HG02678 (cell line): ENCODE data around the gene WNT7B.

Source experiments
- ATAC-seq: cut with Tn5 transposase; IDR thresholded peaks from one replicate; pipeline ENCODE4 v1.9.1; 2021; ENCODE audit warnings: mild to moderate bottlenecking, moderate library complexity; ENCODE audit not compliant: unreplicated experiment

WNT7B gene

DNA sequence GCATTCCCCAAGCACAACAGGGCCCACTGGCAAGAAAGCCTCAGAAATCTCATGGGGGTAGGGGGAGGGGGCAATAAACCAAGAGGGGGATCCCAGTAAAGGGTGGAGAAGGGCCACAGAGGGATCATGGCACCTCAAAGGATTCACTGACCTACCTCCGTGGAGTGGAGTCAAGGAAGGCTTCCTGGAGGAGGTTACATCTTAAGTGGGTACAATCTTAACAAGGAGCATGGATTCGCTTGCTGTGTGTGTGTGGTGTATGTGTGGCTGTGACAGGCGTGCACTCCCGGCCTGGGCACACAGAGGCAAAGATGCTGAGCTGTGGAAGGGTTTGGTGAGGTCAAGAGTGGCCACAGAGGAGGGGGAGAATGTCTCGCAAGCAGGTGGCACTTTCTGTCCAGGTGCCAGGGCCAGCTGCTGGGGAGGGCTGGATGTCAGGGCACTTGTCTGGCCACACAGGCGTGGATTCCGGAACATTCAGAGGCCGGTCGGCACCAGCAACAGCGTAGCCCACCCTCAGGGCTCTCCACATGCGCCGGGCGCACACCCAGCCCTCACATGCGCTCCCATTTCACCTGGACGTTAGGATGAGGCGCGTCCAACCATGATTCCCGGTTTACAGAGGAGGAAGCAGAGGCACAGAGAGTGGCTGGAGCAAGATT is 43.3 kb downstream of the WNT7B start:
- no peak for ATAC-seq

DNA sequence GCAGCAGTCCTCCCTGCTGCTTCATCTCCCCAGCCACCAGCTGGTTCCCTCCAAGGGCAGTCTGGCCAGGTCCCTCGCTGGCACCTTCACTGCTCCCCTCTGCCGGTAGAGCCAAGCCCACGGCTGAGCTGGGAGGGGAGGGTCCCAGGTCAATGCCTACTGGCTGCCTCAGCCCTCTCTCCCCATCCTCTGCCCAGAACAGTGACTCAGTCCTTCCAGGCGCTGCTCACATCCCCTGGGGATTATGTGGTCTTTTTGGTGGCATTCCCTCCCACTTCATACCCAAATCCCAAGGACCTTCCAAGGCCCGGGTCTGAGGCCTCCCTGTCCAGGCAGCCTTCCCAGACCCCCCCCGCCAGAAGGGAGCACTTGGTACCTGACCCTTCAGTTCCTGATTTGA is 44.9 kb downstream of the WNT7B start:
- ATAC-seq = no peak

- no peak for ATAC-seq
Measured at GRCh38 chr22:45931042-45931441, 45.9 kb downstream of the WNT7B start.

GRCh38 chr22:45930324-45930723 is 46.6 kb downstream of the WNT7B start:
- no peak for ATAC-seq

DNA sequence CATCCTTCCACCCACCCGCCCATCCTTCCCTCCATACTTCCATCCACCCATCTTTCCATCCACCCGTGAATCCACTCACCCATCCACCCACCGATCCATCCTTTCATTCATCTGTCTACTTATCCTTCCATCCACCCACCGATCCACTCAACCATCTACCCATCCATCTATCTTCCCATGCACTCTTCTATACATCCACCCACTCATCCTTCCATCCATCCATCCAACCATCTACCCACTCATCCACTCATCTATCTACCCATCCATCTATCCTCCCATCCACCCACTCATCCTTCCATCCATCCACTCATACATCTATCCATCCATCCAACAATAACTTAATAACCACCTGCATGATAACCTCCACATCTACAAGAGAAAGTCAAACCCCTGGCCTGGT is 47.3 kb downstream of the WNT7B start:
- no peak for ATAC-seq

DNA sequence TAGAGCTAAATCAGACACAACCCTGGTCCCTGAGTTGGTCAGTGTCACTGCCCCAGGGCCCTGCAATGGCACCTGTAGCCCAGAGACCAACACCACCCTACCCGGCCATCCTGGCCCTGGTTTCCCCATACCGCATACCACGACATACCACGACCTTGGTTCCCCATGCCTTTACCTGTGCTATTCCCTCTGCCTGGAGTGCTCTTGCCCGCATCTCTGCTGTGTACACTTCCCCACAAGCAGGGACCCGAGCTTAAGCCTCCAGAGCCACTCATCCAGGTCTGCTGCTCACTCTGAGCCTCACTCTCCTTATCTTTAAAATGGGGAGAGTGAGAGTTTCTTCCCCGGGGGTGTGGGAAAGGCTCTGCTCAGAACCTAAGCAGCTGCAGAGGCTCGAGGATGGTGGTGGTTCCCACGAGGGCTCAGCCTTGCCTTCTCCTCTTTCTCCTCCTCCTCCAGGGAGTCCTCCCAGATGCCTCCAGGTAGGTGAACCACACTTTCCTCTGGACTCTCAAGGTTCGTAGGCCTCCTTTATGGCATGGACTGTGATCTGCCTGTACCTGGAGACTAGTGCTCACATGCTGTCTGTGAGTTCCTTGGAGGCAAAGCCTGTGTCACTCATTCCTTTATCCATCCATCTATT is 48.1 kb downstream of the WNT7B start:
- ATAC-seq = no peak

DNA sequence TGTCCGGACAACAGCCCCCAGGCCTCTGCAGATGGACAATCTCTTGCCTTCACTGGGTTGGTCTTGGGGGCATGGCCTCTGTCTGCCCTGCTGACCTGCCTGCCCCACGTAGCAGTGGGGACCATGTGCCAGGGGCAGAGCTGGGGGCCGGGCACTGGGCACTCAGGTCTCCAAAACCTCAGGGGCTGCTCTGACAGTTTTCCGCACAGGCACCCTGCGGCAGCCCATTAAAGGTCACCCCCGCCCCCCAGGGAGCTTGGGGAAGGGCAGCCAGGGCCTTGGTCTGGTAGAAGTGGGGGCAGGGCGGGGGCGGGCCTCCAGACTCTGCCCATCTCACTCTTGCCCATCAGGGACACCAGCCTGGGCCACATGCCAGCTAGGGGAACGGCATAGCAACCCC is 49.9 kb downstream of the WNT7B start:
- ATAC-seq = no peak

DNA sequence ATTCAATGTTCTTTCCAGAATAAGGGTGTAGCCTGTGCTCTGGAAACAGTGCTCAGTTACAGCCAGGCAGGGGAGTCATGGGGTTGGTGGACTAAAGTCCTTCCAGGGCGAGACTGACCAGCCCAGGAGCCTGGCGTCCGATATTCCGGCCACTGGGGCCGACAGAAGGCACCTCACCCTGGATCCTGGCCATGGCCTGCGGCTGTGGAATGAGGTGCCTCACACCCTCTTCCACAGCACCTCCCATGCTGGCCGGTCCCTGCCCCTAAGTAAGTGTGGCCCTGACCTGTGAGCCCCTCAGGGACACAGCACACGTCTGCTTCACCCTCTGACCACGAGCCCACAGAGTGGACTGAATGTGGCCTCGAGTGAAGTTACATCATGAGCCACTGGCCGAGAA is 50.5 kb downstream of the WNT7B start:
- no peak for ATAC-seq

GRCh38 chr22:45925811-45926351 is 51.1 kb downstream of the WNT7B start:
- ATAC-seq = no peak

DNA sequence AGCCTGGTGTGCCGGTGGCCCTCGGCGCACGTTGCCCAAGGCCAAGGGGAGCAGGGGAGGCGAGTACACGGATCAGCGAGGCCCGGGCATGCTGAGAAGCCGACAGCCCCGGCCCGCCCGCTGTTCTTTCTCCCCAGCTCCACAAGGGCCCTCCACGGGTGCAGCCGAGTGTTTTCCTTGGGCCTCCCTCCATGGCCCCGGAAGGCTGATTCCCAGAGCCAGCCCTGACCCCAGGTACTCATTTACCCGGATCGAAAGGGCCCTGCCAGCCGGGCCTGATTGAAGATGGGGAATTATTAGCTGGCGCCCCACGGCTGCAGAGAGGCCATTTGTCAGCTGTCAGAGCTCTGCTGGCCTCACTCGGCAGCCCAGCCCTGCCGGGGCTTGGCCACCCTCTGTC is 53.1 kb downstream of the WNT7B start:
- ATAC-seq = no peak

DNA sequence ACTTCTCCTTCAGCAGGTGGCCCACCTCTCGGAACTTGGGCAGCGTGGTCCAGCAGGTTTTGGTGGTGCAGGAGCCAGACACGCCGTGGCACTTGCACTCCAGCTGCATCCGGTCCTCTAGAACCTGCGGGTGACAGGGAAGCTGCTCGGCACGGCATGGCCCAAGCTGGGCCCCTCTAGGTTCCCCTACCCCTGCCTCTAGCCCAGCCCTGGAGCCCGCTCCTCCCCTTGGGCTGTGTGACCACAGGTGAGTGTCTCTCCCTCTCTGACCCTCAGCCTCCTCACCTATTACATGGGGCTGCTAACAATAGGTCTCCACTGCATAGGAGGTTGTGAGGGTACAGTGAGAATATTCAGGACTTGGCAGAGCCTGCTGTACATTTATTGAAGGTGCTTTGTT is 53.8 kb downstream of the WNT7B start:
- no peak for ATAC-seq

- ATAC-seq = no peak
Measured at GRCh38 chr22:45922661-45923060, 54.3 kb downstream of the WNT7B start.

DNA sequence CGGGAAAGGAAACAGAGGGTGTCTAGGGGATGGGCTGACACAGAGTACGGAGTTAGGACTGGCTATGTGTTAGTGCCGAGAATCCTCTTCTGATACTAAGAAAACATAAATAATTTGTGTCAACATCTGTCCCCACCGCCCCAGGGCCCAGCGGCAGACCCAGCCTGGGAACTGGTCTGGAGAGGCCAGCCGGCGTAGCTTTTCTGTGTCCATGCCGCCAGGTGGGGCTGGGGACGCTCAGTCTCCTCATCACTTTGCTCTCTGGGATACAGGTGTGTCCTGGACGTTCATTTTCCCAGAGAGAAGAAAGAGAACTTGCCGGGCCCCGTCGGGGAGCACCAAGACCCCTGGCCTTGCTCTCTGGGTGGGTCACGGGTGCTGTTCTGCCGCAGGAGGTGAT is 54.7 kb downstream of the WNT7B start:
- no peak for ATAC-seq

DNA sequence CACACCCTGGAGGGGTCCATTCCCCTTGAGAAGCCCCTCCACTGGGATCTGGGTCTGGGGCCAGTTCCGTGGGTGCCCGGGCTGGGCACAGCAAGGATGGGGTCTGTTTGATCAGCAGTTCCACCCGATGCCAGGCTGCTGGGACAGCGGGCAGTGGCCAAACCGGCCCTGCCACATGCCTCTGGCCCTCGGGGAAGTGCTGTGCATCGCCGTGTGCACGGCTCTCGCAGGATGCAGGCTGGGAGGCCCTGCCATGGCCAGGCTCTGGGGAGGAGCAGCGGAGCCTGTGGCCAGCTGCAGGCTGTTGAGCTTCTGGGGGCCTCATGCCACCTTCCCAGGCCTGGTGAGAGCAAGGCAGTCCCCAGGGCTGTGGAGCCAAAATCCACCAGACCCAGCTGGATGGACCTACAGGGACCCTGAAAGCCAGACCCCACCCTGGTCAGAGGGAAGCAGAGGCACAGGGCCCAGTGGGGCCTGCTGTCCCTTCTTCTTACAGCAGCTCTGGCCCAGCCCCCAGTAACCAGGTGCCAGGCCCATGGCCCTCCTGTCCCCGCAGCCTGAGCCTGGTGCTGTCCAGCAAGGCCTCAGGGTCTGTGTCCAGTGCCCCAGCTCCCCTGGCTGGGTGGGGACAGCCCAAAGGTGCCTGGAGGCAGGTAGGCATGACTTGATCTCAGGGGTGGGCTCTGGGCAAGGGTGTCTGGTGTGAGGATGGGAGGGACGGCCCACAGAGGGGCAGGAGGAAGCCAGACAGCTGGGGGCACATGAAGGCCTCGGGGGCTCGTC is 57.3 kb downstream of the WNT7B start:
- ATAC-seq = no peak

GRCh38 chr22:45918459-45919370 is 58.2 kb downstream of the WNT7B start:
- no peak for ATAC-seq

DNA sequence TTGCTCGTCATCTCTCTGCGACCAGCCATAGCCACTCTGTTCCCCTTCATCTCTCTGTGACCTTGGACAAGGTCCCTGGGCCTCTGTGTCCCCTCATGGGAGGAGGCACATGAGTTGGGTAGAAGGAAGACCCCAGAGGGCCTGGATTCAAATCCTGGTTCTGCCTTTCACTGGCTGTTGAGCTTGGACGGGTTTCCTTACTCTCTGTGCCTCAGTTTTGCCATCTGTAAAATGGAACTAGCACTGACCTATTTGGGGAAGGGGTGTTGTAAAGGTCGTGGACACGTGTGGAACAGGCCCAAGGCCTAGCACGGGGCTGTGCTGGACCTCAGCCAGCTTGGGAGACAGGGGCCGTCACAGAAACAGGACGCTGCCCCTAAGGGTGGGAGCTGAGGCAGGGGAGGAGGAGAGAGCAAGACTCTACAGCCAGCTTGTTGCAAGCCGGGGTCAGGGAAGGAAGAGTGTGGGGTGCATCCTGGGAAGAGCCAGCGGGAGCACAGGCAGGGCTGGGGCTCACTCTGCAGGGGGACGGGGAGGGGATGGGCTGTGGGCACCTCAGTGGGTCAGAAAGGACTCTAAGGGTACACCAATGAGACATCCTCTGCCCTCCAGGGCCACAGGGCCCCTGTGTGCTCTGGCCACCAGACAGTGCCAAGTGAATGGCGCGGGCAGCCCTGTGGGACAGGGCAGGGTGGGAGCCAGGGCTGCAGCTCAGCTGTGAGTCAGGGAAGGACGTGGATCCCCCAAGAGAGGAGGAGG is 59.1 kb downstream of the WNT7B start:
- no peak for ATAC-seq

DNA sequence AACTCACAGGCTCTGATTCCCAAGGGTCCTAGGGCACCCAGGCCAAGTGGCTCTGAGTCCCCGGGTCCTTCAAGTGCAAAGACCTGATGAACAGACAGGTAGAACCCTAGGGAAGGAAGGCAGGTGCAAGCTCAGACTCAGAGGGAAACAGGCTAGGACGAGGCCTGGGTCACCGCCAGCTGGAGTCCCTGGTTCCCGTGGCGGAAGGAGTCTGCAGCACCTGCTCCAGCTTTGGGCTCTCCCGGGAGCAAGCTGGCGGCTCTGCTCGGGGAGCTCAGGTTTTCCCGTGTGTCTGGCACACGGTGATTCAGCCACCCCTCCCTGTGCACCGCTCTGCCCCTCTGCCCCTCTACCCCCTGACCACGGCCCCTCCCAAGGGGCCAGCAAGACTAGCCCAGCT is 59.8 kb downstream of the WNT7B start:
- no peak for ATAC-seq

DNA sequence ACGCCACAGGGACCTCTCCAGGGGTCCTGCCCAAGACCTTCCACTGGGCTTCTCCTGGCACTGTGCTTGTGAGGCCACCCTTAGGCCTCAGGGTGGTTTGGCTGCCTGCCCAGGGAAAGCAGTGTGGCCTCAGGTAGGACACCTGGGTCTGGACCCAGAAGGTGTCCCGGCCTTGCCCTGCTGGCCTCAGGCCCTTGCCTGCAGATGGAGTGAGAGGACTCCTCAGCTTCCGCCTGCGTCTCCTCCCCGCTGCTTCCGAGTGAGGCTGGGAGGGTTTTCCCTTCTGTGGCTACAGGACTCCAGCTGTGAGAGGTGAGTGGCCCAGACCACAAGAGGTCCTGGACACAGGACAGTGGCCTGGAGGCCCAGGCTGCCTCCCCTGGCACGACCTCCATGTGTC is 60.4 kb downstream of the WNT7B start:
- no peak for ATAC-seq

DNA sequence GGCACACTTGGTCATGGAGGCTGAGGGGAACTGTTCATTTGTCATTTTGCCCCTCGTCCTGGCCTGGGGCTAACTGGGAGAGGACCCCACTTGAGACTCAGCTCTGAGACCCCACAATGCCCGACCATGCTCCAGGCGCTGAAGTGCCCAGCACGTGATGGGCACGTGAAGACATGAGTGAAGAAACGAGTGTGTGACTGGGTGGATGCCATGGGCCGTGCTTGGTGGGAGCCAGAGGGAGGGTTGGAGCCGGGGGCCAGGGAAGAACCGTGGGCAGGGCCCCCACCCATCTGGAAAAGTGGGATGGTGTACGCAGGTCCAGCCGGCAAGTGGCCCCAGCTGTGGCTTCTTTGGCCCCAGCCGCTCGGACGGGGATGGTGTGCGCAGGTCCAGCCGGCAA is 61.1 kb downstream of the WNT7B start:
- no peak for ATAC-seq

DNA sequence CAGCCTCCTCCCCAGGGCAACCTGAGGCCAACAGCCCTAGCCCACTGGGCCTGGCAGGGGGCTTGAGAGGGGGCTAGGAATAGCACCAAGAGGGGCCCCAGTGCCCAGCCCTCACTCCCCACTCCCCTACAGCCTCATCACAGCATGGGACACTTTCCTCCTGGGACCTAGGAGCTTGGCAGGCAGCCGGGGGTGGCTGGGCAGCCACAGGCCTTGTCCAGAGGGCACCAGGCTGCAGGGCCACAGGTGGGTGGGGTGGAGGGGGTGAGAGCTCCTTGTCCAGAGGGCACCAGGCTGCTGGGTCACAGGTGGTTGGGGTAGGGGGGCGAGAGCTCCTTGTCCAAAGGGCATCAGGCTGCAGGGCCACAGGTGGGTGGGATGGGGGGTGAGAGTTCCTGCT is 61.8 kb downstream of the WNT7B start:
- no peak for ATAC-seq
